HG02763 (cell line): ENCODE measurements around the gene SLC25A17.
A peak's percentile ranks its signal among the peaks of the same experiment; 100 is the strongest.
"Not testable (repeated sequence)": the region's sequence is repeated elsewhere in the genome, so short reads cannot be mapped to it uniquely, and the experiment has no call there.

Experiments
- ATAC-seq: cut with Tn5 transposase; IDR thresholded peaks from one replicate; pipeline ENCODE4 v1.9.1; 2021; ENCODE audit warnings: mild to moderate bottlenecking, moderate library complexity; ENCODE audit not compliant: unreplicated experiment

Gene SLC25A17, protein sequence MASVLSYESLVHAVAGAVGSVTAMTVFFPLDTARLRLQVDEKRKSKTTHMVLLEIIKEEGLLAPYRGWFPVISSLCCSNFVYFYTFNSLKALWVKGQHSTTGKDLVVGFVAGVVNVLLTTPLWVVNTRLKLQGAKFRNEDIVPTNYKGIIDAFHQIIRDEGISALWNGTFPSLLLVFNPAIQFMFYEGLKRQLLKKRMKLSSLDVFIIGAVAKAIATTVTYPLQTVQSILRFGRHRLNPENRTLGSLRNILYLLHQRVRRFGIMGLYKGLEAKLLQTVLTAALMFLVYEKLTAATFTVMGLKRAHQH

DNA sequence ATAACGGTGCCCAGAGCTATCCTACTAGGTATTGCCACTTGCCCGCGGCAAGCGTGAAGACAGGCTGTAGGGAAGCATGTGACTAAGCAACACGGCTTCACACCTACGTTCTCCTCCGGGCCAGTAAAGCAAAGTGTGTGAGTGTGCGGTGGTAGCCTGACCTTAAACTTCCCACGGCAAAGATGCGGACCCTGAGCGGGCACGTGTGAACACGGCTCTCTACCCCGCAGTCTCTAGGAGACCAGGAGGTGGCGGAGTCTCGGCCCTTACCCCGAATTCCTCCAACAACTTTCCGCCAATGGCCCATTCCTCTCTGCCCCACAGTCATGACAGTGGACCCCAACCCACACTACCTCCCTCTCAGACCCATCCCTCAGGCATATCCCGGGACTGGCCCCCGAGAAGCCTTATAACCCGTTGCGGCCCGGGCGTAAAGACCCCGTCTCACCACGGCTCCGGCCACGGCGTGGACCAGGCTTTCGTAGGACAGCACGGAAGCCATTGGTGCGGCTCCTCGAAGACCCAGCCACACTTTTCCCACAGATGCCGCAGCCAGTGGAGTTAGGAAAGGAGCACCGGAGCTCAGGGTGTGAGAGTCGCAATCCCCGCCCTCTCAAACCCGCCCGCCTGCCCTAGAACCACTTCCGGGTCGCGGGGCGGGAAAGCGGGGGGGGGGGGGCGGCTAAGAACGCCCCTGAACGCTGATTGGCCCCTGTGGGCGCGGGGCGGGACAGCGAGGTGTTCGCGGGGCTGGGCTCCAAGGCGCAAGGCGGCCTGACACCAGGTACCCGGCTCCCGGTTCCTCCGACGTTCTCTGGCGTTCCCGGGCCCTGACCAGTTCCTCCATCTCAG, at the start of gene SLC25A17:
SLC25A17 (minus strand) TSS at position 600 of the 852 bp plus-strand sequence; CDS start at position 502, 98 bp downstream.
- ATAC-seq, result peak; percentile 76

DNA sequence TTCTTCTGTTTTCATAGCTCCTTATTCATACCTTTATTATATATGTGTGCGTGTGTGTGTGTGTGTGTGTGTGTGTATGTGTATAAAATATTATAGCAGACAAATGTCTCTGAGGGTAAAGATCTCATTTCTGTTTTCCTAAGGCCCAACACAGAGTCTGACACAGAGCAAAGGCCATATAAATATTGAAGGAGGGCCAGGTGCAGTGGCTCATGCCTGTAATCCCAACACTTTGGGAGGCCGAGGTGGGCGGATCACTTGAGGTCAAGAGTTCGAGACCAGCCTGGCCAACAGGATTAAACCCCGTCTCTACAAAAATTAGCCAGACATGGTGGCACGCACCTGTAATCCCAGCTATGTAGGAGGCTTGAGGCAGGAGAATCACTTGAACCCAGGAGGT, 49.2 kb upstream of the SLC25A17 start:
- ATAC-seq, result not testable (repeated sequence)

DNA sequence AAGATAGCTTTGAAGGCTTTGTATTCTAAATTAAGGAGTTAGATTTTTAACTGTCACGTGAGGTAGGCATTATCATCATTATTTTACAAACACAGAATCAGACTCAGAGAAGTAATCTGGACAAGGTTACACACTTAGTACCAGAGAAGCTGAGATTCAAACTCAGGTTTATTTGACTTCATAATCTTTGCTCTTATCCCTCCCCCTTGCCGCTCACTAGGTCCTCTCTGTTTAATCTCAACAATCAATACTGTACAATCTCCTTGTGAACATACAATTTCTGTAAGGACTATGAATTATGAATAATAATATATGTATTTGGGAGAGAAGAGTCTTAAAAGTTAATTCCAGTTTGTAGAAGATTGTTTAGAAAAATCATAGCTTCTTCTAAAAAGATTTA, 48.0 kb upstream of the SLC25A17 start:
- no peak for ATAC-seq

DNA sequence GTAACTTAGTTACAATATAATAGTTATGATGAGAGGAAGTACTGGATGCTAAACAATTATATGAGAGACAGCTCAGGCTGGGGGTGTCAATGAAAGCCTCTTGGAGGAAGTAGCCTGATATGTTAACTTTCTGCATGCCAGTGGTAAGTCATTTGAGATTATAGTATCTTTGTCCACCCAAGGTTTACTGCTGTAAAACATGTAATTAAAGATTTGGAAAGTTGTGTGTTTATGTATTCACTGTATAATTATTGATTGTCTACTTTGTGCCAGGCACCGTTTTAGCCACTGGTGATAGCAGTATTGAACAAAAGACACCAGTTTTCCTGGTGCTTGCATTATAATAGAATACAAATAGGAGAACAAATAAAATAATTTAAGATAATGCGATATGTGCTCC, 43.4 kb upstream of the SLC25A17 start:
- ATAC-seq, result no peak

DNA sequence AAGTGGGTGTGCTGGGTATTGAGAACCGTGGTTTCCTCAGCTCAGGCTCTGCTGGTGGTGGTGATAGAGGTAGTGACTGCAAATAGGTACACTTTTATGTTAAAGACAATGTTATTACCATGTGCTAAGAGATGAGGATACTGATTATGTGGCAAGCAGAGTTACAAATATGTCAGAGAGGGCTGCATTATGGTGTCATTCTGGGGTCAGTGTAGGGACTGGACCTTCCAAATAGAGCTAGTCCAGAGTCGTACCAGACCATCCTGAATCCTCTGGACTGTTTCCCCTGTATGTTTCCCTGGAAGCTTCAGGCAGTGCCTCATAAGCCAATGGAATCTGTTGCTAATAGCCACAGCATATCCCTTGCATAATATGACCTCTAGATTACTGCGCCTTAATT, 42.9 kb upstream of the SLC25A17 start, which contains the start of gene DNAJB7:
DNAJB7 (minus strand) TSS at position 101 of the 400 bp plus-strand sequence. CDS start 119 bp downstream, outside the sequence.
- ATAC-seq, result no peak

DNA sequence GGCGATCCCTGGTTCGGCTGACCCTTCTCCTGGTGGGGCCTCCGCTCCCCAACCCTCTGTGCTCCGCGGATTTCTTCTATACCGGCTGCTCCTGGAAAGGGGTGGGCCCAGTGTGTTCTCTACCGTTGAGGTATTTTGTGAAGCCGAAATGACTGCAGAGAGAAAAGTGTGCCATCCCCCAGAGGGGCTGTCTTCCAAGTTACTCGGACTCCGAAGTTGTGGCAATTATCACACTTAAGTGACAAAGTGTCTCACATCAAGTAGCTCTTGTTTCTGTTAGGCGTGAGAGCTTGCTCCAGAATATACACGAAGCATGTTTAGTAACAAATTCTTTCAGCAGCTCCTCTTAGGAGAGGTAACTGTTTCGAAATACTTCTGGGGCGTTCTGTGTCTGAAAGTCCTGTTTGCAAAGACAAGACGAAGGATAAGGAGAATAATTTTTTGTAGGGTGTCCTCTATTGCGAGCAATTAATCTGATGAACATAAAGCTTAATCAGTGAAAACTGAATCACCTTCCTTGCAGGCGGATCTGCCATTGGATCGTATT, 38.2 kb upstream of the SLC25A17 start:
- no peak for ATAC-seq

DNA sequence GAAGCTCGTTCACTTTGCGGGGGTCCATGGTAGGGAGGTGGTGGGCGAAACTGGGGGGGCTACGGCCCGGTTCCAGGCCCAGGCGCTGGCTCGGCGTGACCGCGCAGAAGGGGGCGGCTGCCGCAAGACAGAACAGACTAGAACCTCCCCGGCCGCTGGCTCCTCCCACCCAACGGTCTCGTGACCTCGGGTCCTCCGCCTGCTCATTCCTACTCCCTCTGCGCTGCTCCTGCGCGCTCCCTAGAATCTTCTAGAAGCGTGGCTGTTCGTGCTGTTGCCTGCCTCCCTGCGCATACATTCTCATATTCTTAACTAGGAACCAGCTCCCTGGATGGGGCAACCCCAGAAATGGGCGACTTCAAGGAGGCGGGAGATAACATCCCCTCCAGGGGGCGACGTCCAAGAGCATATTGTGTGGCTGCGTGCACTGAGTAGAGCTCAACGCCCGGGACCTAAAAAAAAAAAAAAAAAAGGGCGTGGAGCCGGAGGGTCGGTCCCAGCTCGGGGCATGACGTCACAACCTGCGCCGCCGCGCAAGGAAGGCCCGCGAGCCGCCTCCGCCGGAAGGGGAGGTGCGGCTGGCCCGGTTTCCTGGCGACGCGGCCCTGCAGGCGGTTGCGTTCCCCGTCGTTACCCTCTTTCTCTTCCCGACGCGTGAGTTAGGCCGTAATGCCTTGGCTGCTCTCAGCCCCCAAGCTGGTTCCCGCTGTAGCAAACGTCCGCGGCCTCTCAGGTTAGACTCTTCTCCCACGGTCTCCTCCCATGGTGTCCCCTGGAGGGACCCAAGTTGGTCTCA, 37.6 kb upstream of the SLC25A17 start, which contains the start of the genes ST13 and XPNPEP3:
ST13 (minus strand) TSS at position 127 of the 796 bp plus-strand sequence; CDS start at position 28, 99 bp downstream.
XPNPEP3 (plus strand) TSS at position 636 of the 796 bp plus-strand sequence; CDS start at position 670, 34 bp downstream.
- ATAC-seq, result peak; percentile 90

DNA sequence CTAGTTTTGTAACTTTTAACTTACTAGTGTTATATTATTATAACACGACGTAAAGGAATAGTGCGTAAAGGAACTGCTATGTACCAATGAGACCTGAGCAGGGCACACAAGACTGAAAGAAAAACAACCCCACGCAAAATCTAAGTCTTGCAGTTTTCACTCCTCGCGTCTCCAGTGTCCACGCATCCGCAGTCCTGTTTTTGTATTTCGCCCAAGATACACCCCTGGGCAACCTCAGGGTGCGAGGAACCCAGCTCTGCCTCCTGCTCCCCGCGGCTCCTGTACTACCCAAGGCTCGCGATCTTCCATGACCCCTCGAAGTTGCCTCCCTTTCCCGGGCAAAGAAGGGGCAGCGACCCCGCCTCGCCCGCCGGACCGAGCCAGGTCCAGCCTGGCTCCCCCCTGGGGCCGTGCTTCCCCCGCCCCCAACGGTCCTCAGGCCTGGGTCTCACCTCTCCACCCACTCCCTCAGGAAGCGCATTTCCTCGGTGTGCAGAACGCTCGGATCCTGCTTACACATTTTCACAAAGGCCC, 36.9 kb upstream of the SLC25A17 start:
- peak; percentile 21 for ATAC-seq

DNA sequence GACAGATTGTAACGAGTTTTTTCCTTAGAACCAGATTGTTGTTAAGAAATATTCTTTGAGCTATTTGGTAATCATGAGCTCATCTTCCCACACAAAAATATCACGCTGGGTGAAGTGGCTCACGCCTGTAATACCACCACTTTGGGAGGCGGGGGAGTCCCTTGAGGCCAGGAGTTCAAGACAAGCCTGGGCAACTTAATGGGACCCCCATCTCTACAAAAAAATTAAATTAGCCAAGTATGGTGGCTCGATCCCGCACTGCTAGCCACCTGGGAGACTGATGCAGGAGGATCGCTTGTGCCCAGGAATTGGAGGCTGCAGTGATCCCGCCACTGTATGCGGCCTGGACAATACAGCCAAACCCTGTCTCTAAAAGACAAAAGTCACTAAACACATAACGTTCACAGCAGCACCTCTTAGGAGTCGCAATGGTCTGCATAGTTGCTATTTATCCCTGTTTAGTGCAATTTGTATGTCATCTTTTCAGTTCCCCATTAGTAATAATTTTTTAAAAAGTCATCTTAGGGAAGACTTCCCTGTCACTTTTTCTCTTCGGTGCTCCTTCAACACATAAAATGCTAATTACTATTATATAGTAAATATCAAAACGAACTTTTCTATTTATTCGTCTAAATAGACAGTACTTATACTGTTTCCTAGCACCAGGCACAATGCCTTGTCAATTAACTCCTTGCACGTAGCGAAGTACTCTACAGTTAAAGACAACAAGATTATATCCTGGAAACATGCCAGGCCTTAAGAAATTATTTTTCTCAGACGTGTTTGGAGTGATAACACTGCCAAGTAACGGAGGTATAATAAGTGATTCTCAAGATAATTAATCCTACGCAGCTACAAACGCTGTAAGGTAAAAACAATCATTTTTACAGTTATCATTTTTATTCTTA, 36.2 kb upstream of the SLC25A17 start:
- ATAC-seq, result no peak

DNA sequence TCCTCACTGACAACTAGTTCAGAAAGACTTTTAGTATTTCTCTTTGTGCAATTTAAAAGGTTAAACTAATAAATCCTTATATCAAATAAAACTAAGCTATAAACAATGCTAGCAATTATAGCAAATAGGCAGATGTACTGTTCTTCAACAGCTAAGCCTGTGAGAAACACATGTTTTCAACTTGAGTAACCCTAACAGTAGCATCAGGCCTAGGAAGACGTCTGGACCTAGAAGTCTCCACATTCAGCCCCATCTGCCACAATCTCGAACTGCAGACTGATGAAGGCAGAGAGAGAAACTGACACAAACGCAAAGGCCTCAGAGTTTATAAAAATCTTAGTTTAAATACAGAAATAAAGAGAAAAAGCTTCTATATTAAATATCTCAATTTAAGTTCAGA, 34.8 kb upstream of the SLC25A17 start:
- no peak for ATAC-seq

DNA sequence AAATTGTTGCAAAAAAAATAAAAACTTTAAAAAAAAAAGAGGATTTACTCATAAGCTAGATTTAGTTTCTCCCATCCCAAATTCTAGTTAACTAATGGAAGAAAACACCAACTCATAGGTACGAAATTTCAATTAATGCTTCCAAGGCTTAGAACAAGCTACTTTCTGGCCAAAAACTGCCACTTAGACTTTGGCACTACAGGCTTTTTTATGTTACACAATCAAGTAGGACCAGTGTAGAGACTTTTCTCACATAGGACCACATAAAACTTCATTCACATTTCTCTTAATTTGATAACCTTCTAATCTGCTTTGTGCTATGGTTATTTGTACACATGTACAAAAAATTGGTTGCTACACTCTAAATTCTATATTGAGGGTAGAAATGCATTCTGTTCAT, 34.2 kb upstream of the SLC25A17 start:
- no peak for ATAC-seq

DNA sequence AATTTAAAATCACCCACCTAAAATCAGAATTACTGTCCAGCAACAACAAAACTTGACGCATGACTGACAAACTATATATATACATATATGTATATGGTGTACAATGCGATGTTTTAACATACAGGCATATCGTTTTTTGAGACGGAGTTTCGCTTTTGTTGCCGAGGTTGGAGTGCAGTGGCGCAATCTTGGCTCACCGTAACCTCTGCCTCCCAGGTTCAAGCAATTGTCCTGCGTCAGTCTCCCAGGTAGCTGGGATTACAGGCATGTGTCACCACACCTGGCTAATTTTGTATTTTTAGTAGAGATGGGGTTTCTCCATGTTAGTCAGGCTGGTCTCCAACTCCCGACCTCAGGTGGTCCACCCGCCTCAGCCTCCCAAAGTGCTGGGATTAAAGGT, 26.7 kb upstream of the SLC25A17 start:
- ATAC-seq, result not testable (repeated sequence)

DNA sequence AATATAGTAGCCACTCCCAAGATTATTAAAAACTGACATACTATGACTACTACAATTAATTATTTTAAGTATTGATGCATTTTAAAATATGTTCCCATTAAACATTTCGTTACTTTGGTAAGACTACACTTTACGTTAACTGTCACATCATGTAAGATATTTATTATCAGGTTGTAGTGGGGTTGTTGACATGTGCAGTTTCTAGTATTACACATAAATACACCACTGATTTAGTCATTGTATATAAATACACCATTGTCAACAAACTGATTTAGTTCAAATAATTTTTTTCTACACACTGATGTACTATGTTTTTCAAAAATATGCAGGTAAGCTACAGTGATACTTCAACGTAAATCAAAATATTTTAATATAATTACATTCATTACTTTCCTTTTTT, 25.8 kb upstream of the SLC25A17 start:
- ATAC-seq, result no peak

DNA sequence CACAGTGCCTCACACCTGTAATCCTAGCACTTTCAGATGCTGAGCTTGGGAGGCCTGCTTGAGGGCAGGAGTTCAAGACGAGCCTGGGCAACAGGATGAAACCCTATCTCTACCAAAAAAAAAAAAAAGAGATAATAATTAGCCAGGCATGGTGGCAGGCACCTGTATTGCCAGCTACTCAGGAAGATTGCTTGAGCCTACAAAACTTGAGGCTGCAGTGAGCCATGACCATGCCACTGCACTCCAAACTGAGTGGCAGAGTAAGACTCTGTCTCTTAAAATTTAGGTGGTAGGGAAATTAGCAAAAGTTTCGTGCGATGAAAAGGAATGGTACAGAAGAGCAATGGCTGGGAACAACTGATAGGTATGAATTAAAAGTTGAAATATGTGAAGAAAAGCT, 19.3 kb upstream of the SLC25A17 start:
- no peak for ATAC-seq

DNA sequence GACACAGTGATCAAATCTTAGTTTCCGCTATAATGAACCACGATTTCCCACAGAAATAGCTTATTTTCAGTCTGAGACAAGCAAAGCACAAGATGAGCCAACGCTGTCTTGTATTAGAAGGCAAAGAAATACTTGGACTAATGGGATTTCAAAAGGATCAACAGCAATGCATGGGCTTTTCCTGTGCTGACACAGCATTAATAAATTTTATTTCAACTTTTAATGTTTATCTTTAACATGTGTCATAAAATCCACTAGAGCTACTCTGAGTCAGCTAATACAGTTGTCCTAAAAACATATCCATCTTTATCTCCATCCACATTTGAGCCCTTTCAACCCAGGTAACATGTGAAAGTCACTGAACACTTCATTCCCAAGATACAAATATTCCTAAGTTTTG, 15.5 kb upstream of the SLC25A17 start:
- no peak for ATAC-seq

DNA sequence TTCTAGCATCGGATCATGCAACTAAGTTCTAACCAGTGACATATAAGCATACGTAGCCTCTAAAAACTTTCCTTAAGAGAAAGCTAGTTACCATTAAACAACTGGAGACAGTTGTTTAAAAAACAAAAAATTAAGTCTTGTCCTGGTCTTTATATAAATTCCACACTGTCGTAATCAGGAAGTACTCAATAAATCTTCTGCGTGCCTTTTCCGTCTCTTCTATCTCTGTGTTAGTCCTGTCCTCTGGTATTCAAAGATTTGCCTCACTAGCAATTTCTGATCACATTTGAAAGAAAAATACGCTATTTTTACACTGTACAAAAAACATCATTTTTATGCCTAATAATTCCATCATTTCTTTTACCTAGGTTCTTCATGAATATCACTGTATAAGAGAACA, 10.0 kb upstream of the SLC25A17 start:
- ATAC-seq, result no peak

DNA sequence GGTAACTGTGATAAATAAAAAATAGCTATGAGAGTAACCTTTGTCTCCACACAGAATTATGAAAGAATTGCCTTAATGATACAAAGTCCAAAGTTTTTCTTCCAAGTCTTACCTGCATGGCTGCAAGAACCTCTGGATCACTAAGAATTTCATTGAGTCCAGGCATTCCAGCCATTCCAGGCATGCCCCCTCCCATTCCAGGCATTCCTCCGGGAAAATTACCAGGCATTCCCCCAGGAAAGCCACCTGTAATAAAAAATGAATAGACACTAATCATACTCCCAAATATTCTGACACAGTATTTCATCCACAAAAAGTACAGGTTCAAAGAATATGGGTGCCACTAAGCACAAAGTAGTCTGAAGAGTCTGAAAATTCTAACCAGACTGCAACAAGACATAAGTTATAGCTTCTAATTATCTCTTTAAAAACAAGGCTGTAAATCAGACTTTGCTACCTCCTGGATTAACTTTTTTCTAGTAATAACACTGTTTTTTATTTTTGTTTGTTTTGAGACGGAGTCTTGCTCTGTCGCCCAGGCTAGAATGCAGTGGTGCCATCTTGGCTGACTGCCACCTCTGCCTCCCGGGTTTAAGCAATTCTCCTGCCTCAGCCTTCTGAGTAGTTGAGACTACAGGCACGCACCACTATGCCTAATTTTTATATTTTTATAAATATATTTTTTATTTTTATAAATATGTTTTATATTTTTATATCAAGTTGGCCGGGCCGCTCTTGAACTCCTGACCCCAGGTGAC, 8.0 kb upstream of the SLC25A17 start:
- ATAC-seq, result no peak

DNA sequence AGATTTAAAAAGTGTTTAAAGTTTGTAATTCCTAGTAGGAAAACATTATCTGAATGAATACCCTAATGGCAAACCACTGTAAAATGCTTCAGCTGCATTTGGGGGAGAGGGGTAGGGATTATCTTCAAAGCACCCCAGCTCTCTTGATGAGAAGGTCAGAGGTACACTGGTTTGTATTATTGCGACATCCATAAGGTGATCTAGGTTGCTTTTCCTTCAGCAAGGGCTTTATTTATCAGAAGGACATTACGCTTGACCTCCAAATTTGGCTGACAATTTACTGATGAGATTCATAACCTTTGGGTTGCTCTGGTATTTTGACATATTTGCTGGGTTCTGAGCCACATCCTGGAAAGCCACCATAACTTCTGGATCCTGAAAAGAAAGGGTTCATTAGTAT, 7.1 kb upstream of the SLC25A17 start:
- not testable (repeated sequence) for ATAC-seq

DNA sequence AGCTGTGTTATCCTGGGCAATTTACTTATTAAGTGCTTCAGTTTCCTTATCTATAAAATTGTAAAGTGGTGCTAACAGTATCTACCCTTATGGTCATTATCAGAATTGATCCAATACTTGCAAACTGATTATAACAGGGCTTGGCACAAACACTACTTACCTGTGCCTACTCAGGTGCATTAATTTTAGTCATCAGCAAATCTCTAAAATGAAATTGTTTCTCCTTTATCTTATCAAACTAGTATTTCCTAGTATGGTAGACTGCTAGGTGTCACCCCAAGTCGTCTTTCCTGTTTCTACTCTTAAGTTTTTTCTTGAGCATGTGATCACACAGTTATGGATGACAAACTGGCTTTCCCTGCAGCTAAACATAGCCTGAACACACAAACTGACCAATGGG, 4.3 kb upstream of the SLC25A17 start:
- no peak for ATAC-seq
